Activated CD4-positive, alpha-beta T cell treated with anti-CD3 and anti-CD28 coated beads for 4 hours (primary cell): ENCODE results near the gene MPZL2.

ENCODE experiments used
- DNase-seq, 2 donors: peaks; one replicate each; pipeline ENCODE4 v3.0.0-alpha.2; 2020

MPZL2 gene

DNA sequence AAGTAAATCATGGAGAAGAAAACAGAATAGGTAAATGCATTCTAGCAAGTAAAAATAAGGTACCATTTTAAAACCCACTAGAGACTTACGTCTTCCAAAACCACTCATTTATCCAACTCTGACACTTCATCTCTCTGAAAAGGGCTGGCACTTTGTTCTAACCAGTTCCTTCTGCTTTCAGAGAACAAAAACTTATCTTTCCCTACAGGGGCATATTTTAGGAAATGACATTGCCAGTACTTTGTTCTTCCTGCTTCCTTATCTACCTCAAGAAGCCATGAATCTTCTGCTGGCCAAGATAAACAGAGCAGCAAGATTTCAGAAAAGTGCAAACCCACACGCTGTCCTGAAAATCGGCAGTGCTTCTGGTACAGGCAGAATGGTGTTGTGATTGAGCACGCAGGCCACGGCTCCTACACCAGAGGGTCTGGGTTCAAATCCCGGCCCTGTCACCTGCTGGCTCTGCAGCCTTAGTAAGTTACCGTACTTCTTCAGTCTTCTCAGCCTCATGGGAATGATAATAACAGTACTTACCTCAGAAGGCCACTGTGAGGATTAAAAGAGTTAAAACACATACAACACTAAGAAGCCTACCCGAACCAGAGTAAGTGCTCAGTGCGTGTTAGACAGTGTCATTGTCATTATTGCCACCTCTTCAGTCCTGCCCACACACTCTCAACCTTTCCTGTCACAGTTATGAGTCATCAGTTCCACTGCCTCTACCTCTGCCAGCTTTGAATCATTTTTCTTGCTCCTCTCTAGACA lies 22.9 kb downstream of the MPZL2 start:
- DNase-seq = peak; percentile 73

DNA sequence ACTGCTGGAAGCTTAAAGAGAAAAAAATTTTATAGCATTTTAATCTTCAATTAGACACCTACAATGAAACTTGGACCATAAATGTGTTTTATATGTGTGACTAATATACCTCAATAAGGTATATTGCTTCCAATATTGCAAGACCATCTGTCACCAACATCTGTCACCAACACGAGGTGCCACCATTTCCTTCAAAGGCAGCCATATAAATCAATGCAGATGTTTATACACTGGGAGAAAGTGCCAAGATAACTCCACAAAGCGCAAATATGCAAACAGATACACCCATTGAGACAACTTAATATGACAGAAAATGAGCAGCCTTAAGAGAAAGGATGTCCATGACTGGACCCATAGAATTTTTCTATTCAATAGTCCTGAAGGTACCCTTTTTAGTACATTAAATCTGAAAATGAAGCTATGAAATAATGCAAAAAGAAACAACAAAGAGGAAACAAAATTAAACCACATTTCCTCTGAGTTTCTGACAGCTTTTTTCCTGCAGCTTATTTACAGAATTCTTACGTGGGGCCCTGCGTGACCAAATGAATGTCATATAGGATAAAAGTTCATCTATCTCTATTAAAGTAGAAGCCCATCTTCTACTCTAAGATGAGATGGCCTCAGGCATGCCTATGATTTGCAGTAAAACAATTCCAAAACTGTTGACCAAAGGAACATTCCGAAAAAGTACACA lies 24.4 kb downstream of the MPZL2 start:
- no peak for DNase-seq

DNA sequence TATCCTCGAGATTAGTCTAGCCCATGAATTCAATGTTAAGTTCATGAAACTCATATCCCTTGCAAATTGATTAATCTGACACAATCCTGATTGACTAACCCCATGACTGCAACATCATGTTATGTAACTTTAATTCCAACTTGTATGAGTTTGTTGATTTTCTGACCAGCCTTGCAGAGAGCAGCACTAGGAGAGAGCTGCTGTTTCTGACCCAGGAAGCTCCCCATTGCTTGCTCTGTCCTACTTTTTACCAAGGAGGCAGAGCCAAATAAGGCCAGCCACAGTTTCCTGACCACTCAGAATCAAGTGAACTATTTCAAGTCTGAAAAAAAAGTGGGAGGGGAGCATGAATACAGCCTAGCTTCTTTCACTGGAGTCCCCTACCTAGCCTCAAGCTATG lies 25.2 kb downstream of the MPZL2 start:
- DNase-seq = no peak

DNA sequence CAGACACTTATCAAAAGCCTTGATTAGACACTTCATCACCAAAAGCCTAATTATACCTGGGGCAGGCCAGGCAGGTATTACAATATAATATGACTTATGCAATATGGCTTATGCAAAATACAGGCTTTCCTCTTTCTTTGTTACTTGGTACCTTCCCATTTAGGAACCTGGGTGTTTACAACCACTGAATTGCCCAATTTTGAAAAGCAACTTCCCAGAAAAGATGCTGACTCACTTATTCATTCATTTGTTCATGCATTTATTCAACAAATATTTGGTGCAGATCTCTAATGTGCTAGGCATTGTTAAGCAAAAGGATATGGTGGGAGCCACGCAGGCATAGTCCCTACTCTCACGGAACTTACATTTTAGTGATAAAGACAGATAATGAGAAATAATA lies 25.7 kb downstream of the MPZL2 start:
- no peak for DNase-seq

DNA sequence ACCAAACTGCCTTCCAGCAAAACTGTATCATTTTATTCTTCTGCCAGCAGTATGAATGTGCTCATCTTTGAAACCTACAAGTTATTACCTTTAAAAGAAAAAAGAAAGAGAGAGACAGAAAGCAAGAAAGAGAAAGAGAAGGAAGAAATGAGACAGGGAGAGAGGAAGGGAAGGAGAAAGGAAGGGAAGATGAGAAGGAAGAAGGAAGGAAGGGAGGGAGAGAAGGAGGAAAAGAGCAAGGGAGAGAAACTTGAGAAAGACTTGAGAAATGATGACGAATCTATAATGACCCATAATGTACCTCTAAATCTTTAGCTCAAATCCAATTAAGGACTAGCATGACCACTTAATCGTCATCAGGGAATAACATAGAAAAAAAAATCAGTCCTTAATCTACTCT lies 27.9 kb downstream of the MPZL2 start:
- no peak for DNase-seq

DNA sequence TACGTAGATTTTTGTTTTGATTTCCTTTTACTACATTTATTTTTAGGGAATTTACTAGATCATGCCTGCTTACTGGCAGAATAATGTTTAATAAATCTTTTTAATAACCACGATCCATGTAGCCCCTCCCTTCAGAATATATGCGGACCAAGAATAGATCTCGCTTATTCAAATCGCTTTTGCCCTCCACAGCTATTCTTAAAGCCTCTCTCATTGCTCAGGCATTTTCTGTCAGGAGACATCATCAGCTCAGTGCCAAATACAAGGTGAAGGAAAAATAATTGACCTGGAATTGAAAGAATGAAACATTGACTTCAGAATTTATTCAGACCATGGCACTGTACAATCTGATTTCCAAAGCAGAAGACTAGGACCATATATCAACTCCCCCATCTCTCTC lies 29.3 kb downstream of the MPZL2 start:
- no peak for DNase-seq

DNA sequence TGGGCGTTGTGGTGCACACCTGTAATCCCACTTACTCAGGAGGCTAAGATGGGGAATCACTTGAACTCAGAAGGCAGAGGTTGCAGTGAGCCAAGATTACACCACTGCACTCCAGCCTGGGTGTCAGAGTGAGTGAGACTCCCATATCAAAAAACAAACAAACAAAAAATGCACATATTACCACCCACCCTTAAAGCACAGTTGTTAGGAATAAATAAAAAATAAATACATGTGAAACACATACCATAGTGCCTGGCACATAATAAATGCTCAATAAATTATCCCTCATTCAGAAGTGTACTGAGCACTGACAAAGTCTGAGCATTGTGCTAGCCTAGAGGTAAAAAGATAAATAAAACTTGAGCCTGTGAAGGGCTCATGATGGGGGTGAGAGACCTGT lies 30.2 kb downstream of the MPZL2 start:
- DNase-seq = no peak

DNA sequence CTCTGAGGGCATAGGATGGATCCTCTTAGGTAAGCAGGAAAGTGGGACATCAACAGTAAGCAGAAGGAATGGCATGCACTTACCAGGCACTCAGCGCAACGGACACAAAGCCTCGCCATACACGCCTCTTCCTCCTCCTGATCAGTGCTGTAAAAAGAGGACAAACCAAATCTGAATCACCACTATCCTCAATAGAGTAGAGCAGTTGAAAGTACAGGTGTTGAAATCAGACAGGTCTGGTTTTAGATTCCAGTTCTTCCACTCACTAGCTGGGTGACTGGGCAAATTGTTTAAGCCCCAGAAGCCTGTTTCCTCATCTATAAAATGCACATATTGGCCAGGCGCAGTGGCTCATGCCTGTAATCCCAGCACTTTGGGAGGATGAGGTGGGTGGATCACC lies 30.7 kb downstream of the MPZL2 start:
- DNase-seq = no peak

DNA sequence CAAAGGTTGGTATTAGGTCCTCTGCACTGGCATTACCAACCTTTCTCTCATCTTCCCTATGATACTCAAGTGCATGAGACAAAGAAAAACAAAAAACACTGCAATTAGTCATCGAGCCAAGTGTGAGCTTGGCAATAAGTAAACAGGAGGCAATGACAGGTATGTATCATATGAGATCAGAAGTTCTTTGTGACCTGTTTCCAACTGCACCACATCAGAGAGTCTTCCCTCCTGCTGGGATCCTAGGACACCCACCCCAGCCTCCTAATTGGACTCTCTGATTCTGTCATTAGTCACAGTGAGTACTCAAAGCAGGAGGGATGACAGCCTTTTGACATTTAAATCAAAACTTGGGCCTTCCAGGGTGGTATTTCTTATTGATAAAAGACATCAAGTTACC lies 31.4 kb downstream of the MPZL2 start:
- peak; percentile 61 to 64 for DNase-seq

DNA sequence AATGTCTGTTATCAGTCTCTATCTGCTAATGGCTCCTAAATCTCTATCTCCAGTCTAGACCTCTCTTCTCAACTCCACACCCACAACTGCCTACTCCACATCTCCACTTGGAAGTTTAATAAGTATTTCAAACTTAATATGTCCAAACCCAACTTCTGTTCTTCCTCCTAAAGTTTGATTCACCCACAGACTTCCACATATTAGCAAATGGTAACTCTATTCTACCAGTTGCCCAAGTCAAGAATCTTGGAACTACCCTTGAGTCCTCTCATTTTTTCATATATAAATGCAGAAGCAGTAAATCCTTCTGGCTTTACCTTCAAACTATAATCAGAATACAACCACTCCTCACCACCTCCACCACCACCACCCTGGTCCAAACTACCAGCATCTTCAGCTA lies 32.6 kb downstream of the MPZL2 start:
- no peak for DNase-seq

DNA sequence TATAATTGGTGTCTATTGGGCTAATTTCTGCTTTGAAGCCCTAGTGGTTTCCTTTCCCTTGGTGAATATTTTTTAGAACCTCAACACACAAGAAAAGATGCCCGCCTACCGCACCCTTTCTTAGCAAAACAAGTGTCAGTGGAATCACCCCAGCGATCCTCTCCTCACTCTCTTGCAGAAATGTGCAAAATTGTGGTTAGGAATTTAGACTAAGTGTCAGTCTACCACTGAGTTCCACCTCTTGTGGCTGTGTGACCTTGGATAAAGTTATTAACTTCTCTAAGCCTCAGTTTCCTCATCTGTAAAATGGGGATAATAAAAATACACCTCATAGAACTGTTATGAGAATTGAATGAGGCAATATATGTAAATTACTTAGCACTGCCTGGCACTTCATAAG lies 34.0 kb downstream of the MPZL2 start:
- no peak for DNase-seq

DNA sequence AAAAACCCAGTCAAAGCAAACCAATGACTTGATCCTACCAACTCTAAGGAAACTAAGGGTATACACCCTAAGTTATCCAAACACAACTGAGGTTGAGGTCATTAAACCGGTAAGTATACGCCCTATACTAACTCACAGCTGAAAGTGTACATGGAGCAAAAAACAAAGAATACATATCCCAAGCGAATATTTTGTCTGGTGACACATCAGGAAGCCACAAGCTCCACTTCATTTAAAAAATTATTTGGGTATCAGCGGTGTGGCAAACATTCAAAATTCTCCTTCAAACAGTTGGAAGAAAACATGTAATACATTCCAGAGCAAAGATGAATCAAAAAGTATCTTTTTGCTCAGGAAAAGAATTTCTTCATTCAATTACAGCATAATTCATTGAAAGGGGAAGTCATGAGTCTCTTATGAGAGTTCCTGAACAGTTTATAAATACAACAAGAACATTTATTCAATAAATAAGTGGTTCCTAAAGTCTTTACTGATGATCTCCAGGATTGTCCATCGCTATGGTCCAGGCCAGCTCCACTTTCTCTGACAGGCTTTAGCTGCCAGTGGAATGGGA lies 34.7 kb downstream of the MPZL2 start:
- DNase-seq = no peak

DNA sequence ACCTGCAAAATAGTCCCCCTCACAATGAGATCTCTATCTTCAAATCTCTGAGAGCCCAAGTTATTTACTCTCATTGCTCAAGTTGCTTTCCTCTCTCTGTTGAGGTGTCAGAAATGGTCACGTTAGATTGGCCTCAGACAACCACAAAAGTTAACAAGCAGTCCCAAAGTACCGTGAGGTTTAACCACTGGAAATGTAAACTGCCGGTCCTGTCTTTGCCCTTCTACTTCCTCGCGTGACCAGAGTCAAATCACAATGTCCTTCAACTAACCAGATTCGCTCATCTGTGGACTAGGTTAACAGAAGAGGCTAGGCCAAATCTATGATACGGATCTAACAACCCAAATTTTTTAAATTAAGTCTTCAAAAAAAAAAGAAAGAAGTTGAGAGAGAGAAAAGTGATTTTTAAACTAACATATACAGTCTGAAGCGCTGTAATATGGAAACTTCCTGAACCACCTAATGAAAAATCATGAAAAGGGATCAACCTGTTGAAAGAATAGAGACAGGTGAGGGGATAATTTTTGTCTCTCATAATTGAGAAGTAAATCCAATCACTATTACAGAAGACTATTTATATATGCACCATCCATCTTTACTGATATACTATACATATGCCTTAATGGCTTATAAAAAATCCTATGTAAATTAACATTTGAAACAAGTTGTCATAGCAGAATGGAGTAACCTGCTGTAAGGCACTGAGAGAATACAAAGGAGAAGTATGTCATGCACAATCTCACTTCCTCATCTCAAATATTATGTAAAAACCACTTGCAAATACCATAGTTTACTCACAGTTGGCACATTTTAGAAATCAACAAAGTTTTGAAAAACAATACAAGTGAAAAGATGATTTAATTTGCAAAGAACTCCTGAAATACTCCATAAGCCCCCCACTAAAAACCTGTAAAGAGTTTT lies 36.0 kb downstream of the MPZL2 start:
- no peak for DNase-seq

DNA sequence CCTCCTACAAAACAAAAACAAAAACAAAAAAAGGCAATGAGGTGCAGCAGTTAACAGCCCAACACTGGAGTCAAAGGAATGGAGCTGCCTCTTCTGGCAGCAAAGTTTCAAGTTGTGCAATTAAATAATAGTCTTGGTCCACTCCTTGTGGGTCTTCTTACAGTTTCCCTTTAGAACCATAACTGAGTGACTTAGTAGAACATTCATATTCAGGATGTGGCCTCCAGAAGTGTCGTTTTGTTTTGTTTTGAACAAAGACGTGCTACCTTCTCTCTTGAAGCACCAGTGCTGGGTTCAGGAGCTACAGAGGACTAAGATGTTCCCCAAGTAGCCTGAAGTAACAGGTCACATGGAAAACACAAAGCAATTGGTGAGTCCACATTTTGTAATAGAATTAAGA lies 37.3 kb downstream of the MPZL2 start:
- DNase-seq = no peak

DNA sequence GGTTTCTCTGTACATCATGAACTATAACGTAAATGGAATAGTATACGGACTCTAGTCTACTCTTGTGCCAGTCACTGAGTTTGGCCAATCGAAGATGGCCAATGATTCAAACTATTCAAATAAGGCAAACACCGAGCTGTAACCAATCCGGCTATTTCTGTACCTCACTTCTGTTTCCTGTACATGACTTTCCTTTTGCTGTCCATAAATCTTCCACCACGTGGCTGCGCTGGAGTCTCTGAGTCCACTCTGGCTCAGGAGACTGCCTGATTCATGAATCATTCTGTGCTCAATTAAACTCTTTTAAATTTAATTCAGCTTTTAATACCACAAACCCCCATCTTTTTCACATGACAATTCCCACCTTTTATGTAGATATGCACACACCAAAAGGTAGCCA lies 37.8 kb downstream of the MPZL2 start:
- DNase-seq = no peak

DNA sequence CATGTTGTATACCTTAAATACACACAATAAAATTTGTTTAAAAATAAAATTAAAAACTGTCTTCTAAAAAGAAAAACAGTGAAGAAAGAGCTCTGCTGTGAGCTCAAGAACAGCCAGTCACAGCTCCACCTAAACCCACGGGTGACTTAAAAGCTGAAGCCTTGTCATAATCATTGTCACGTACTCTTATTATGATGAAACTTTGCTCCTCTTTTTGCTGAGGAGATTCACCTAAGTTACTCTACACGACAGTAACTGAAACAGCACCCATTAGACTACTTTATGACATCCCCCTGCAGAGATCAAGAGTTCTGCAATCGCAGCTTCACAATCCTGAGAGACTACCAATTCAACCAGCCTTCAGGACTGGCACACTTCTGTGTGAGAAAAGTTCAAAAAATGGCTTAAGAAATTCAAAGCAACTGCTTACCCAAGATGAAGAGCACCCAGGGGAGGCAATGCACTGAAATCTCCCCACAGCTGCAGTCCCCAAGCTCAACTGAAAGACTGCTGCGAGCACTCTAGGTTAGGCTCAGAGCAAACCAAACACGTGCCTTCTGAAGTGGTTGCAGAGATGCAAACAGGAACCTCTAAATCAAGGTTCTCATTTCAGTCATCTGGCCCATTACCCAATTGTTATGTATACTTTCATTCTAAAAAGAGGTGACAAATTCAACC lies 39.4 kb downstream of the MPZL2 start, which contains the start of gene JAML:
TSS of gene JAML (minus strand) at position 501 of the 678 bp plus-strand sequence. CDS start 10,145 bp downstream, outside the sequence.
- peak; percentile 52 for DNase-seq

DNA sequence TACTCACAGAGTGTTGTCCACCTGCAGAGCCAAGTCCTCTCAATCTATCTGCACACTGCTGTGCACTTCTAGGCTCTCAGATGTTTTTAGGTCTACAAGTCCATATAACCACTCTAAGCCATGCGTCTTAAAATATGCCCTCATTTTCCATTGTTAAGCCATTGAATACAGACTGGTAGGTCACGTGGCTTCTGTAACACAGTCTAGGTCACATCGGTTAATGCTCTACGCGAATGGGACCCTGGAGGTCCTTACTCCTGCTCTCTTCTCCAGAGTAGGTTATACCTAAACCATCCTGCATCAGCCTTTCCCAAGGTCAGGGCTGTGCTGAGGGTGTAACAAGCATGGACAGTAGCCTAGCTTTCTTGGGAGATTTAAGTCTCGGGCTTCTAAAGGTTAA lies 40.1 kb downstream of the MPZL2 start:
- DNase-seq = peak in 1 of 2 donors; percentile 27

DNA sequence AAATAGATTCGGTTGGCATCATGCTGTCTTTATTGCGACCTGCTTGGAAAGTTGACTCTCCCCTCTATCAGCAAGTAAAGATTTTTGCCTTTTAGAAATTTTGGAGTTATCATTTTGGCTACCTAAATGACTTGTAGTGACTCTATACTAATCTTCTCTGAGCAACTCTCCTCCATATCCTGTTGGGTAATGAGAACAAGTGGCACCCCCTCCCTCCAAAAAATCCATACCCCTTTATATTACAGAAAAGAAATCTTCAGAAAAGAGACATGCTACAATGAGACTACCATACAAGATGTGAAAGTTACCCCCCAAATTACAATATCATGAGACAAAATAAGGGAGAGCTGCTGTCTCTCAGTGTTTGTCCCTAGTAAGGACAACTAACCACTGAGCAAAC lies 40.5 kb downstream of the MPZL2 start:
- no peak for DNase-seq

DNA sequence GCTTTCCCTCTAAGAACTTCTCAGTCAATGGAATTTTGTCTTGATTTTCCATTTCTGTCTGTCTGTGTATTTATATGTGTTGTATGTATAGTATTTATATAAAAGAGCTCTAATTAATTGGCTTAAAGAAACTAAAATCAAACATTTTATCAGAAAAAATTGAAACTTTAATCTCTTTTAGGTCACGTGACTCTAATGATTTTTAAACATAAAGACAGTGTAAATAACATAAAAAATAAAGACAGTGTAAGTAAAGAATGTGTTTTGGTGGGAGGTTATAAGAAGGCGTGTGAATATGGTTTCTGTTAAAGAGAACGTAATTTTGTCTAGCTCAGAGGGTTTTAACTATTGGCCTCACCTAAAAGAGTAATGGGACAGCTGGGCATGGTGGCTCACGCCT lies 41.7 kb downstream of the MPZL2 start:
- DNase-seq = no peak

DNA sequence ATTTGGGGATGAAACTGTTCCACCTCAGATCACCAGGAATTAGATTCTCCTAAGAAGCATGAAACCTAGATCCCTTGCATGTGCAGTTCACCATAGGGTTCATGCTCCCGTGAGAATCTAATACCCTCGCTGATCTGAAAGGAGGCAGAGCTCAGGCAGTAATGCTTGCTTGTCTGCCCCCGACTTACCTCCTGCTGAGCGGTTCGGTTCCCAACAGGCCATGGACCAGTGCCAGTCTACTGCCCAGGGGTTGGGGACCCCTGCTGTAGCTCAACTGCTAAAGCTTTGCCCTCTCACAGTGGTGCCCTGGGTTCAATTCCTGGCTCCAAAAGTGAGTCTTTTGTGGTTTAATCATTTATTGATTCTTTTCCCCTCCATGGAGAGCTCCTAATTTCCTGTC lies 42.7 kb downstream of the MPZL2 start:
- DNase-seq = no peak

DNA sequence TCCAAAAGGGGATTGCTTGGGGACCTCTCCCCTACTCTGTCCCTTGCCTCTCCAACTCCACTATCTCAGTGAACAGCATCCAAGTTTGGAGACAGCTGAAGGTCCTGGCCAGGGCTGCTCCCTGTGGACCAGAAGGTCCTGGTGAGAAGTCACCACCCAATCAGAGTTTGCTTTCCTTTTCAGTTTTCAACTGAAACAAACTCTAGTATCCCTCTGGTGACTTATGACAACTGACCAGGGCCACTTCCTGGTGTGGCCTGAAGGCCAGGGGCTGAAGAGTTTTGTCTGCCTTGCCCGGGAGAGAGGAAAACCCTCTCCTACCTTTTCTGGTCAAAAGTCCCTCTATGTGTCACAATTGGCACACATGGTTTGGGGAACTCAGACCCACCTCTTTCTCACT lies 44.4 kb downstream of the MPZL2 start:
- DNase-seq = no peak

DNA sequence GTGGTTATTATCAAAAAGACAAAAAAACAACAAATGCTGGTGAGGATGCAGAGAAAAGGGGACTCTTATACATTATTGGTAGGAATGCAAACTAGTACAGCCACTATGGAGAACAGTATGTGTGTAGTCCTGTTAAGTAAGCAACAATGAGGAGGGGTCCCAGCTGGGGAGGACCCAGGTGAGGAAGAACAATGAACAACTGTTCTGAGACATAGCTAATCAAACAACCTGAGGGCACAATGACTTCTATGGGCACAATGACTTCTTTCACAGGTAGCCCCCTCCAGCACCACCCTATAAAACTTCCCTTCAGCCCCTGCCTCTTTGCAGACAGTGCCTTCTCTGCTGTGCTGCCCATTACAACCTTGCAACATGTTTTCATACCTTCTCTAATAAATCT lies 44.9 kb downstream of the MPZL2 start:
- DNase-seq = no peak

DNA sequence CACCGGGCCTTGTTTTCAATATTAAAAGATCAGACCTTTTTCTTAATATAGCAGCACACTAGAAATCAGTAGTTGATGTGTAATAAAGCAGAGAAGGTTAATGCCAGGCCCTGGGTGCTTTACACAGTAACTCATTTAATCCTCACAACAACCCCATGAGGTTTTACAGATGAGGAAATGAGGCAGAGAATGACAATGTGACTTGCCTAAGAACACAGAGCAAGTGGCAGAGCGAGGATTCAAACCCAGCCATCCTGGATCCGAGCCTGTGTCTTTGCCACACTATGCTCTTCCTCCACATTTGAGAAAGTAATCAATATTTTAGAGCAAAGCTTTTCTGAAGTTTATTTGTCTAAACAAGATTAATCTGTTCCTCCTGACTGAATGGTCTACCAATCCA lies 46.5 kb downstream of the MPZL2 start:
- DNase-seq = no peak
